HCT116 (cell line): ENCODE results near the gene TMEM61. TPM values are rescaled to one million over a fixed set of nuclear protein-coding genes. Genes with fewer than 3 reads are reported as not detected.

Experiments used
- ATAC-seq: fragments of 200-7000 bp; cut with Tn5 transposase; 2 replicates; pipeline ENCODE4 v1.9.1; 2020; ENCODE audit warnings: mild to moderate bottlenecking, moderate library complexity
- BruUV-seq: library from RNA; stranded (reverse); fragments of 400-500 nt; replicated peaks from 2 replicates; lab custom pipeline; 2021; lab: Mats Ljungman, UMichigan
- CTCF ChIA-PET: fragments of 300-600 bp; sonication (Branson Sonifier 250); formaldehyde crosslinking; loops from one replicate; lab custom pipeline; 2021; ENCODE audit warnings: antibody characterized with exemption; lab: Charles Lee
- POLR2A ChIA-PET: fragments of 300-600, 350-600 bp; sonication (Branson Sonifier 250); formaldehyde crosslinking; loops from one replicate; lab custom pipeline; 2021; ENCODE audit warnings: antibody characterized with exemption; lab: Charles Lee
- RAD21 ChIA-PET, 2 experiments: fragments of 300-600 bp; sonication (Branson Sonifier 250); formaldehyde crosslinking; loops; one replicate each; lab custom pipeline; 2023; ENCODE audit warnings: low total read pairs in 2 of 2; ENCODE audit not compliant: uncharacterized antibody in 2 of 2, unreplicated experiment in 2 of 2, low non-redundant PET in 1 of 2; lab: Charles Lee
- DNase-seq: peaks from one replicate; pipeline ENCODE4 v3.0.0-alpha.2; 2010; ENCODE audit warnings: low read depth, low spot score
- H2AFZ ChIP-seq: fragments of 200-600 bp; shearing (Covaris generic), sonication (generic); 2 replicates; pipeline ENCODE4 v1.6.1; 2017; ENCODE audit warnings: low read depth, mixed run types, mixed read lengths, antibody characterized with exemption, low read length; ENCODE audit not compliant: poor library complexity, severe bottlenecking
- H3K27ac ChIP-seq: 2 replicates; pipeline ENCODE4 v1.5.1; 2012; ENCODE audit warnings: low read depth, low read length
- H3K27me3 ChIP-seq: fragments of 200-600 bp; sonication (generic); 2 replicates; pipeline ENCODE4 v1.6.1; 2016; ENCODE audit warnings: mixed run types, low read length, mixed read lengths; ENCODE audit not compliant: insufficient read depth
- H3K36me3 ChIP-seq, 2 experiments: fragments of 200-500 bp in 1 of 2; fragments of 200-600 bp in 1 of 2; sonication (Bioruptor generic) in 1 of 2; sonication (generic) in 1 of 2; 2 replicates each; pipeline versions ENCODE4 v1.5.1 to v1.6.1; 2014 to 2016; ENCODE audit warnings: low read length in 2 of 2, inconsistent platforms in 1 of 2, mixed read lengths in 1 of 2, mixed run types in 1 of 2; ENCODE audit not compliant: insufficient read depth in 2 of 2, control insufficient read depth in 1 of 2
- H3K4me1 ChIP-seq, 2 experiments: fragments of 200-600 bp in 1 of 2; sonication (generic) in 1 of 2; 2 replicates each; pipeline versions ENCODE4 v1.5.1 to v1.6.1; 2012 to 2017; ENCODE audit warnings: low read length in 2 of 2, inconsistent platforms in 1 of 2, mild to moderate bottlenecking in 1 of 2, mixed read lengths in 1 of 2, mixed run types in 1 of 2, moderate library complexity in 1 of 2; ENCODE audit not compliant: insufficient read depth in 2 of 2, control insufficient read depth in 1 of 2
- H3K4me2 ChIP-seq: fragments of 200-600 bp; sonication (generic); 2 replicates; pipeline ENCODE4 v1.6.1; 2017; ENCODE audit warnings: mixed run types, low read length, mixed read lengths
- H3K4me3 ChIP-seq, 2 experiments: fragments of 200-600 bp in 1 of 2; sonication (generic) in 1 of 2; replicated peaks in 1 of 2; 2 replicates each; pipeline ENCODE4 v1.5.1; 2011 to 2016; ENCODE audit warnings: low read length in 2 of 2, control low read depth in 1 of 2, low read depth in 1 of 2, mild to moderate bottlenecking in 1 of 2, mixed read lengths in 1 of 2, mixed run types in 1 of 2
- H3K79me2 ChIP-seq: fragments of 200-600 bp; sonication (generic); 2 replicates; pipeline ENCODE4 v1.6.1; 2017; ENCODE audit warnings: mild to moderate bottlenecking, mixed run types, low read length, moderate library complexity, mixed read lengths; ENCODE audit not compliant: insufficient read depth
- H3K9ac ChIP-seq: fragments of 200-600 bp; sonication (generic); 2 replicates; pipeline ENCODE4 v1.6.1; 2016; ENCODE audit warnings: low read length, mixed read lengths
- H3K9me2 ChIP-seq: fragments of 200-600 bp; sonication (generic), shearing (Covaris generic); 2 replicates; pipeline ENCODE4 v1.6.1; 2017; ENCODE audit warnings: mixed run types, mild to moderate bottlenecking, moderate library complexity; ENCODE audit not compliant: insufficient read depth
- H3K9me3 ChIP-seq, 2 experiments: fragments of 200-500 bp in 1 of 2; fragments of 200-600 bp in 1 of 2; sonication (Bioruptor generic) in 1 of 2; sonication (generic) in 1 of 2; 2 replicates each; pipeline ENCODE4 v1.6.1; 2014 to 2017; ENCODE audit warnings: low read length in 2 of 2, mixed read lengths in 2 of 2, inconsistent platforms in 1 of 2, low read depth in 1 of 2, mild to moderate bottlenecking in 1 of 2, mixed run types in 1 of 2, moderate library complexity in 1 of 2; ENCODE audit not compliant: control insufficient read depth in 1 of 2, insufficient read depth in 1 of 2
- H4K20me1 ChIP-seq: fragments of 200-600 bp; sonication (generic), shearing (Covaris generic); 2 replicates; pipeline ENCODE4 v1.6.1; 2017; ENCODE audit warnings: mixed run types, mild to moderate bottlenecking, moderate library complexity; ENCODE audit not compliant: insufficient read depth
- CBX3 ChIP-seq: IDR thresholded peaks from 2 replicates; pipeline ENCODE4 v1.6.1; 2012; ENCODE audit warnings: low read depth
- EGR1 ChIP-seq: IDR thresholded peaks from 2 replicates; pipeline ENCODE4 v1.6.1; 2012; ENCODE audit warnings: low read depth
- EZH2phosphoT487 ChIP-seq: fragments of 200-600 bp; IDR thresholded peaks from 2 replicates; pipeline ENCODE4 v1.6.1; 2018; ENCODE audit warnings: antibody characterized with exemption, borderline replicate concordance
- FOSL1 ChIP-seq: IDR thresholded peaks from 2 replicates; pipeline ENCODE4 v1.6.1; 2012; ENCODE audit warnings: low read depth
- JUND ChIP-seq: IDR thresholded peaks from 2 replicates; pipeline ENCODE4 v1.6.1; 2012
- POLR2AphosphoS5 ChIP-seq: IDR thresholded peaks from 2 replicates; pipeline ENCODE4 v1.6.1; 2011; ENCODE audit warnings: mild to moderate bottlenecking, low read depth, low read length, moderate library complexity
- RAD21 ChIP-seq: IDR thresholded peaks from 2 replicates; pipeline ENCODE4 v1.6.1; 2012; ENCODE audit warnings: low read depth, mild to moderate bottlenecking
- SIN3A ChIP-seq: IDR thresholded peaks from 2 replicates; pipeline ENCODE4 v1.6.1; 2012; ENCODE audit warnings: low read depth
- SP1 ChIP-seq: IDR thresholded peaks from 2 replicates; pipeline ENCODE4 v1.6.1; 2012; ENCODE audit warnings: low read depth
- SRF ChIP-seq: IDR thresholded peaks from 2 replicates; pipeline ENCODE4 v1.6.1; 2012; ENCODE audit warnings: low read depth
- TCF7L2 ChIP-seq: IDR thresholded peaks from 2 replicates; pipeline ENCODE4 v1.7.0; 2011; ENCODE audit warnings: borderline replicate concordance, inconsistent platforms; ENCODE audit not compliant: insufficient read depth, insufficient read length; ENCODE audit errors: extremely low read depth
- intact Hi-C: fragments of 100-400 bp; cut with micrococcal nuclease; formaldehyde crosslinking; loops from 2 replicates; pipeline ENCODE4 v1.10.0; 2022
- total RNA-seq: library from RNA; stranded (reverse); gene quantifications from one replicate; pipeline ENCODE4 v1.2.1, GENCODE V29; 2021; ENCODE audit not compliant: unreplicated experiment
- TF ChIP-seq, protein P1 (sequence below): IDR thresholded peaks from 2 replicates; pipeline ENCODE4 v1.6.1; 2012; ENCODE audit warnings: low read depth
- TF ChIP-seq, protein P2 (sequence below): IDR thresholded peaks from 2 replicates; pipeline ENCODE4 v1.6.1; 2012
- TF ChIP-seq, protein P3 (sequence below), 3 experiments: fragments of 200-600 bp in 1 of 3; sonication (generic) in 1 of 3; IDR thresholded peaks in 2 of 3; conservative IDR thresholded peaks in 1 of 3; 2 replicates each; pipeline ENCODE4 v1.5.1; 2012 to 2017; ENCODE audit warnings: low read depth in 2 of 3, low read length in 2 of 3, antibody characterized with exemption in 1 of 3, borderline replicate concordance in 1 of 3, control low read depth in 1 of 3, mild to moderate bottlenecking in 1 of 3, mixed read lengths in 1 of 3, mixed run types in 1 of 3, moderate library complexity in 1 of 3; ENCODE audit not compliant: insufficient read depth in 1 of 3

TMEM61 gene
- total RNA-seq, 1 experiment from 2014 or later, result 4.4 TPM

DNA sequence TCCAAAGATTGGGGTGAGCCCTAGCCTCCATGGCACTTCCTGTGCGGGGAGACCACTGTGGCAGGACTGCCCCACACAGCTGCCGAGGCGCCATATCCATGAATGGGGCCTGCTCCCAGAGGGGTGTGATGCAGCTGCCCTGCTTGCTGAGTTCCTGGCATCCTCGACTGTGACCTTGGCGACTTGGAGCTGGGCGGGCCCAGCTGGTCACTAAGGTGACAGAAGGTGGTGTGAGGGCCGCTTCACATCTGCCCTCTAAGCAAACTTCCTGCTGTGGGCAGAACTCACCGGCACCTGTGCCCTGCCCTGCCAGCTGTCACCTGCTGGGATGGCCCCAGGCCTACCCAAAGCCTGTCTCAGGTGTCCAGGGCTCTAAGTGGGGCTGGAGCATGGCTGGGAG is 9.0 kb downstream of the TMEM61 start:
- Histone ChIP-seq H3K27me3 (no peaks in the 10 kb centered on the region), H3K4me3 (no peak overlapping the region), H3K4me1 (peaks cover 0 to 4% of the 10 kb centered on the region in 2 experiments; a peak in 1 of 4 replicates), H3K36me3 (no peaks in the 10 kb centered on the region), H2AFZ (no peak overlapping the region), H3K79me2 (no peaks in the 10 kb centered on the region), H3K9me3 (no peaks in the 10 kb centered on the region), H3K9me2 (no peaks in the 10 kb centered on the region)
- no peak for DNase-seq
- intact Hi-C loops, result no loop called here
- ChIA-PET POLR2A (no interaction called here), CTCF (interaction anchor here (1.1 to 2.4 kb wide), 3 partner anchors 33 to 44 kb away, joined by 3 to 15 read pairs (median 12); no protein-coding TSS in a partner anchor)
- TF ChIP-seq FOSL1 (no peak), RAD21 (no peak), POLR2AphosphoS5 (no peak), TCF7L2 (no peak), EGR1 (no peak), EZH2phosphoT487 (no peak), SRF (no peak), SP1 (no peak), CBX3 (no peak), SIN3A (no peak), JUND (no peak)
- TF ChIP-seq, protein P1, sequence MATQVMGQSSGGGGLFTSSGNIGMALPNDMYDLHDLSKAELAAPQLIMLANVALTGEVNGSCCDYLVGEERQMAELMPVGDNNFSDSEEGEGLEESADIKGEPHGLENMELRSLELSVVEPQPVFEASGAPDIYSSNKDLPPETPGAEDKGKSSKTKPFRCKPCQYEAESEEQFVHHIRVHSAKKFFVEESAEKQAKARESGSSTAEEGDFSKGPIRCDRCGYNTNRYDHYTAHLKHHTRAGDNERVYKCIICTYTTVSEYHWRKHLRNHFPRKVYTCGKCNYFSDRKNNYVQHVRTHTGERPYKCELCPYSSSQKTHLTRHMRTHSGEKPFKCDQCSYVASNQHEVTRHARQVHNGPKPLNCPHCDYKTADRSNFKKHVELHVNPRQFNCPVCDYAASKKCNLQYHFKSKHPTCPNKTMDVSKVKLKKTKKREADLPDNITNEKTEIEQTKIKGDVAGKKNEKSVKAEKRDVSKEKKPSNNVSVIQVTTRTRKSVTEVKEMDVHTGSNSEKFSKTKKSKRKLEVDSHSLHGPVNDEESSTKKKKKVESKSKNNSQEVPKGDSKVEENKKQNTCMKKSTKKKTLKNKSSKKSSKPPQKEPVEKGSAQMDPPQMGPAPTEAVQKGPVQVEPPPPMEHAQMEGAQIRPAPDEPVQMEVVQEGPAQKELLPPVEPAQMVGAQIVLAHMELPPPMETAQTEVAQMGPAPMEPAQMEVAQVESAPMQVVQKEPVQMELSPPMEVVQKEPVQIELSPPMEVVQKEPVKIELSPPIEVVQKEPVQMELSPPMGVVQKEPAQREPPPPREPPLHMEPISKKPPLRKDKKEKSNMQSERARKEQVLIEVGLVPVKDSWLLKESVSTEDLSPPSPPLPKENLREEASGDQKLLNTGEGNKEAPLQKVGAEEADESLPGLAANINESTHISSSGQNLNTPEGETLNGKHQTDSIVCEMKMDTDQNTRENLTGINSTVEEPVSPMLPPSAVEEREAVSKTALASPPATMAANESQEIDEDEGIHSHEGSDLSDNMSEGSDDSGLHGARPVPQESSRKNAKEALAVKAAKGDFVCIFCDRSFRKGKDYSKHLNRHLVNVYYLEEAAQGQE, result no peak
- TF ChIP-seq, protein P2, sequence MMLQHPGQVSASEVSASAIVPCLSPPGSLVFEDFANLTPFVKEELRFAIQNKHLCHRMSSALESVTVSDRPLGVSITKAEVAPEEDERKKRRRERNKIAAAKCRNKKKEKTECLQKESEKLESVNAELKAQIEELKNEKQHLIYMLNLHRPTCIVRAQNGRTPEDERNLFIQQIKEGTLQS, result no peak
- TF ChIP-seq, protein P3, sequence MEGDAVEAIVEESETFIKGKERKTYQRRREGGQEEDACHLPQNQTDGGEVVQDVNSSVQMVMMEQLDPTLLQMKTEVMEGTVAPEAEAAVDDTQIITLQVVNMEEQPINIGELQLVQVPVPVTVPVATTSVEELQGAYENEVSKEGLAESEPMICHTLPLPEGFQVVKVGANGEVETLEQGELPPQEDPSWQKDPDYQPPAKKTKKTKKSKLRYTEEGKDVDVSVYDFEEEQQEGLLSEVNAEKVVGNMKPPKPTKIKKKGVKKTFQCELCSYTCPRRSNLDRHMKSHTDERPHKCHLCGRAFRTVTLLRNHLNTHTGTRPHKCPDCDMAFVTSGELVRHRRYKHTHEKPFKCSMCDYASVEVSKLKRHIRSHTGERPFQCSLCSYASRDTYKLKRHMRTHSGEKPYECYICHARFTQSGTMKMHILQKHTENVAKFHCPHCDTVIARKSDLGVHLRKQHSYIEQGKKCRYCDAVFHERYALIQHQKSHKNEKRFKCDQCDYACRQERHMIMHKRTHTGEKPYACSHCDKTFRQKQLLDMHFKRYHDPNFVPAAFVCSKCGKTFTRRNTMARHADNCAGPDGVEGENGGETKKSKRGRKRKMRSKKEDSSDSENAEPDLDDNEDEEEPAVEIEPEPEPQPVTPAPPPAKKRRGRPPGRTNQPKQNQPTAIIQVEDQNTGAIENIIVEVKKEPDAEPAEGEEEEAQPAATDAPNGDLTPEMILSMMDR (IDR thresholded peaks at IDR 0.05 in 2 of 3, conservative IDR thresholded peaks at IDR 0.05 in 1 of 3; ENCODE audit: borderline replicate concordance in 1 of 3, insufficient read depth in 1 of 3, low read depth in 2 of 3, low read length in 2 of 3), result no peak
- TF ChIP-seq, all 23 proteins: peak for 0
- H3K27ac ChIP-seq, result no peak overlapping the region
- H3K4me2 ChIP-seq, result no peak overlapping the region
- no peak overlapping the region for H3K9ac ChIP-seq
- H4K20me1 ChIP-seq, result no peaks in the 10 kb centered on the region
- BruUV-seq, result no TSS peak
- RAD21 ChIA-PET, result no interaction called here
- ATAC-seq, result peak; percentile 27; the same call in 1 of the 2 replicates
